Midbrain (tissue), 1 donor: ENCODE results near the gene MRRF.
"Not testable (repeated sequence)": the region's sequence is repeated elsewhere in the genome, so short reads cannot be mapped to it uniquely, and the experiment has no call there.

Experiments used
- DNase-seq: peaks from one replicate; lab custom pipeline; 2025; lab: John Stamatoyannopoulos, UW

Gene MRRF

GRCh38 chr9:122355336-122355875 lies 90.7 kb downstream of the MRRF start:
- no peak for DNase-seq

- DNase-seq, result no peak
Observed at GRCh38 chr9:122356627-122357026, 91.9 kb downstream of the MRRF start.

GRCh38 chr9:122360891-122361290 lies 96.2 kb downstream of the MRRF start:
- no peak for DNase-seq

GRCh38 chr9:122363131-122363530 lies 98.4 kb downstream of the MRRF start:
- not testable (repeated sequence) for DNase-seq

GRCh38 chr9:122364117-122364782 lies 99.6 kb downstream of the MRRF start:
- no peak for DNase-seq

GRCh38 chr9:122364783-122365150 lies 100.1 kb downstream of the MRRF start:
- DNase-seq, result no peak

GRCh38 chr9:122366074-122366660 lies 101.5 kb downstream of the MRRF start:
- no peak for DNase-seq

- no peak for DNase-seq
Observed at GRCh38 chr9:122367065-122367464, 102.4 kb downstream of the MRRF start.

GRCh38 chr9:122367774-122368460 lies 103.2 kb downstream of the MRRF start:
- no peak for DNase-seq

- DNase-seq, result no peak
Observed at GRCh38 chr9:122368642-122369041, 104.0 kb downstream of the MRRF start.

GRCh38 chr9:122370303-122370702 lies 105.6 kb downstream of the MRRF start:
- no peak for DNase-seq

- DNase-seq, result no peak
Observed at GRCh38 chr9:122370869-122371755, 106.4 kb downstream of the MRRF start, which contains the start of gene PTGS1. TSS of gene PTGS1 (plus strand) at chr9:122371024. CDS start at chr9:122371085, 61 bp downstream.

- no peak for DNase-seq
Observed at GRCh38 chr9:122371846-122372245, 107.2 kb downstream of the MRRF start.

GRCh38 chr9:122372856-122373845 lies 108.5 kb downstream of the MRRF start:
- no peak for DNase-seq

- no peak for DNase-seq
Observed at GRCh38 chr9:122374885-122375420, 110.3 kb downstream of the MRRF start.

GRCh38 chr9:122376796-122377195 lies 112.1 kb downstream of the MRRF start:
- DNase-seq, result no peak

GRCh38 chr9:122377241-122378164 lies 112.8 kb downstream of the MRRF start:
- no peak for DNase-seq

GRCh38 chr9:122378236-122378635 lies 113.6 kb downstream of the MRRF start:
- DNase-seq, result no peak

- DNase-seq, result no peak
Observed at GRCh38 chr9:122379340-122379739, 114.7 kb downstream of the MRRF start.
